ENCODE results near the gene CAMK1D. TPM values are rescaled to one million over a fixed set of nuclear protein-coding genes. Genes with fewer than 3 reads are reported as not detected.
A peak's percentile ranks its signal among the peaks of the same experiment; 100 is the strongest.

CAMK1D gene
- total and polyA plus RNA-seq, 2 experiments from 2014 or later, result 2.0 to 3.8 TPM

GRCh38 chr10:12499076-12499986 lies 150.0 kb downstream of the CAMK1D start:
- H3K9me3 ChIP-seq (ENCODE audit: low read depth), result no peaks in the 10 kb centered on the region
- no peak for TF ChIP-seq CTCF (IDR thresholded peaks at IDR 0.05; ENCODE audit: low read depth, low read length)
- no peaks in the 10 kb centered on the region for H3K27me3 ChIP-seq
- H3K27ac ChIP-seq, result no peak overlapping the region
- H3K4me1 ChIP-seq (ENCODE audit: low read depth), result peaks cover 14% of the 10 kb centered on the region
- H3K4me3 ChIP-seq, result no peak overlapping the region
- H3K36me3 ChIP-seq, result no peaks in the 10 kb centered on the region
- DNase-seq (ENCODE audit: low read depth in 1 of 2, low spot score in 1 of 2), result peak in 1 of 2 donors; percentile 38

- TF ChIP-seq CTCF (IDR thresholded peaks at IDR 0.05; ENCODE audit: low read depth, low read length), result no peak
- H3K27me3 ChIP-seq, result no peaks in the 10 kb centered on the region
- no peak overlapping the region for H3K4me3 ChIP-seq
- no peak overlapping the region for H3K27ac ChIP-seq
- no peaks in the 10 kb centered on the region for H3K36me3 ChIP-seq
- H3K4me1 ChIP-seq (ENCODE audit: low read depth), result peaks cover 14% of the 10 kb centered on the region
- H3K9me3 ChIP-seq (ENCODE audit: low read depth), result no peaks in the 10 kb centered on the region
- DNase-seq (ENCODE audit: low read depth in 1 of 2, low spot score in 1 of 2), result peak; percentile 45 to 58
Observed at GRCh38 chr10:12500381-12501303, 151.3 kb downstream of the CAMK1D start.

GRCh38 chr10:12501324-12501723 lies 152.0 kb downstream of the CAMK1D start:
- Histone ChIP-seq H3K9me3 (ENCODE audit: low read depth) (no peaks in the 10 kb centered on the region), H3K36me3 (no peaks in the 10 kb centered on the region), H3K4me3 (no peak overlapping the region), H3K27me3 (no peaks in the 10 kb centered on the region), H3K27ac (no peak overlapping the region), H3K4me1 (ENCODE audit: low read depth) (peaks cover 14% of the 10 kb centered on the region)
- TF ChIP-seq CTCF (IDR thresholded peaks at IDR 0.05; ENCODE audit: low read depth, low read length), result no peak
- DNase-seq (ENCODE audit: low read depth in 1 of 2, low spot score in 1 of 2), result peak in 1 of 2 donors; percentile 5

- no peak for DNase-seq (ENCODE audit: low read depth in 1 of 2, low spot score in 1 of 2)
- no peak for TF ChIP-seq CTCF (IDR thresholded peaks at IDR 0.05; ENCODE audit: low read depth, low read length)
- Histone ChIP-seq H3K4me1 (ENCODE audit: low read depth) (peaks cover 14% of the 10 kb centered on the region), H3K36me3 (no peaks in the 10 kb centered on the region), H3K4me3 (no peak overlapping the region), H3K27ac (no peak overlapping the region), H3K27me3 (no peaks in the 10 kb centered on the region), H3K9me3 (ENCODE audit: low read depth) (no peaks in the 10 kb centered on the region)
Observed at GRCh38 chr10:12501841-12502525, 152.6 kb downstream of the CAMK1D start.

Measured in cardiac muscle cell (in vitro differentiated cells and primary cell).